Measurements from ENCODE around the gene MASP2. TPM values are rescaled to one million over a fixed set of nuclear protein-coding genes. Genes with fewer than 3 reads are reported as not detected.
"Not testable (repeated sequence)": the region's sequence is repeated elsewhere in the genome, so short reads cannot be mapped to it uniquely, and the experiment has no call there.

MASP2 gene
- total RNA-seq, 1 donor from 2014 or later, result not detected

GRCh38 chr1:11024874-11025203 lies 22.2 kb downstream of the MASP2 start:
- TF ChIP-seq CTCF (IDR thresholded peaks at IDR 0.05; ENCODE audit: unreplicated experiment), result no peak
- Mint-ChIP-seq H3K36me3 (ENCODE audit: insufficient read depth) (peaks cover 29% of the 10 kb centered on the region), H3K4me1 (ENCODE audit: low read depth) (no peaks in the 10 kb centered on the region), H3K27ac (peak overlapping the region; percentile 56), H3K9me3 (ENCODE audit: low read depth) (no peaks in the 10 kb centered on the region), H3K27me3 (no peaks in the 10 kb centered on the region), H3K4me3 (ENCODE audit: low read depth) (no peak overlapping the region)
- DNase-seq (ENCODE audit: low spot score, unreplicated experiment), result no peak

GRCh38 chr1:11024154-11024873 lies 22.7 kb downstream of the MASP2 start:
- H3K4me1 Mint-ChIP-seq (ENCODE audit: low read depth), result no peaks in the 10 kb centered on the region
- no peak overlapping the region for H3K27ac Mint-ChIP-seq
- no peak for DNase-seq (ENCODE audit: low spot score, unreplicated experiment)
- no peak for TF ChIP-seq CTCF (IDR thresholded peaks at IDR 0.05; ENCODE audit: unreplicated experiment)
- no peak overlapping the region for H3K4me3 Mint-ChIP-seq (ENCODE audit: low read depth)
- no peaks in the 10 kb centered on the region for H3K27me3 Mint-ChIP-seq
- no peaks in the 10 kb centered on the region for H3K9me3 Mint-ChIP-seq (ENCODE audit: low read depth)
- peaks cover 32% of the 10 kb centered on the region for H3K36me3 Mint-ChIP-seq (ENCODE audit: insufficient read depth)

GRCh38 chr1:11023201-11023600 lies 23.8 kb downstream of the MASP2 start:
- H3K27me3 Mint-ChIP-seq, result no peaks in the 10 kb centered on the region
- no peak for DNase-seq (ENCODE audit: low spot score, unreplicated experiment)
- no peak overlapping the region for H3K27ac Mint-ChIP-seq
- no peaks in the 10 kb centered on the region for H3K9me3 Mint-ChIP-seq (ENCODE audit: low read depth)
- H3K4me3 Mint-ChIP-seq (ENCODE audit: low read depth), result no peak overlapping the region
- no peaks in the 10 kb centered on the region for H3K4me1 Mint-ChIP-seq (ENCODE audit: low read depth)
- TF ChIP-seq CTCF (IDR thresholded peaks at IDR 0.05; ENCODE audit: unreplicated experiment), result no peak
- peaks cover 39% of the 10 kb centered on the region for H3K36me3 Mint-ChIP-seq (ENCODE audit: insufficient read depth)

- Mint-ChIP-seq H3K27ac (peak overlapping the region; percentile 37), H3K4me3 (ENCODE audit: low read depth) (no peak overlapping the region), H3K4me1 (ENCODE audit: low read depth) (no peaks in the 10 kb centered on the region), H3K36me3 (ENCODE audit: insufficient read depth) (peaks cover 44% of the 10 kb centered on the region), H3K9me3 (ENCODE audit: low read depth) (no peaks in the 10 kb centered on the region), H3K27me3 (no peaks in the 10 kb centered on the region)
- TF ChIP-seq CTCF (IDR thresholded peaks at IDR 0.05; ENCODE audit: unreplicated experiment), result no peak
- no peak for DNase-seq (ENCODE audit: low spot score, unreplicated experiment)
Measured at GRCh38 chr1:11019971-11020370, 27.1 kb downstream of the MASP2 start.

GRCh38 chr1:11019358-11019757 lies 27.7 kb downstream of the MASP2 start:
- DNase-seq (ENCODE audit: low spot score, unreplicated experiment); H3K4me1 Mint-ChIP-seq (ENCODE audit: low read depth); H3K9me3 Mint-ChIP-seq (ENCODE audit: low read depth); H3K27ac Mint-ChIP-seq; H3K27me3 Mint-ChIP-seq; H3K4me3 Mint-ChIP-seq (ENCODE audit: low read depth): not testable (repeated sequence)
- H3K36me3 Mint-ChIP-seq (ENCODE audit: insufficient read depth), result peaks cover 46% of the 10 kb centered on the region

GRCh38 chr1:11013160-11013531 lies 33.9 kb downstream of the MASP2 start:
- H3K4me1 Mint-ChIP-seq (ENCODE audit: low read depth), result peaks cover 16% of the 10 kb centered on the region
- peaks cover 24% of the 10 kb centered on the region for H3K36me3 Mint-ChIP-seq (ENCODE audit: insufficient read depth)
- peak overlapping the region; percentile 92 for H3K27ac Mint-ChIP-seq
- no peaks in the 10 kb centered on the region for H3K27me3 Mint-ChIP-seq
- no peak for DNase-seq (ENCODE audit: low spot score, unreplicated experiment)
- peak overlapping the region; percentile 84 for H3K4me3 Mint-ChIP-seq (ENCODE audit: low read depth)
- no peak for TF ChIP-seq CTCF (IDR thresholded peaks at IDR 0.05; ENCODE audit: unreplicated experiment)
- H3K9me3 Mint-ChIP-seq (ENCODE audit: low read depth), result no peaks in the 10 kb centered on the region

Data from progenitor cell of endocrine pancreas (in vitro differentiated cells).